ENCODE measurements around the gene HDAC7. TPM values are rescaled to one million over a fixed set of nuclear protein-coding genes. Genes with fewer than 3 reads are reported as not detected.

HDAC7 gene
- total and polyA plus RNA-seq, 7 experiments from 2014 or later = 16.7 to 194 (median 153) TPM

DNA sequence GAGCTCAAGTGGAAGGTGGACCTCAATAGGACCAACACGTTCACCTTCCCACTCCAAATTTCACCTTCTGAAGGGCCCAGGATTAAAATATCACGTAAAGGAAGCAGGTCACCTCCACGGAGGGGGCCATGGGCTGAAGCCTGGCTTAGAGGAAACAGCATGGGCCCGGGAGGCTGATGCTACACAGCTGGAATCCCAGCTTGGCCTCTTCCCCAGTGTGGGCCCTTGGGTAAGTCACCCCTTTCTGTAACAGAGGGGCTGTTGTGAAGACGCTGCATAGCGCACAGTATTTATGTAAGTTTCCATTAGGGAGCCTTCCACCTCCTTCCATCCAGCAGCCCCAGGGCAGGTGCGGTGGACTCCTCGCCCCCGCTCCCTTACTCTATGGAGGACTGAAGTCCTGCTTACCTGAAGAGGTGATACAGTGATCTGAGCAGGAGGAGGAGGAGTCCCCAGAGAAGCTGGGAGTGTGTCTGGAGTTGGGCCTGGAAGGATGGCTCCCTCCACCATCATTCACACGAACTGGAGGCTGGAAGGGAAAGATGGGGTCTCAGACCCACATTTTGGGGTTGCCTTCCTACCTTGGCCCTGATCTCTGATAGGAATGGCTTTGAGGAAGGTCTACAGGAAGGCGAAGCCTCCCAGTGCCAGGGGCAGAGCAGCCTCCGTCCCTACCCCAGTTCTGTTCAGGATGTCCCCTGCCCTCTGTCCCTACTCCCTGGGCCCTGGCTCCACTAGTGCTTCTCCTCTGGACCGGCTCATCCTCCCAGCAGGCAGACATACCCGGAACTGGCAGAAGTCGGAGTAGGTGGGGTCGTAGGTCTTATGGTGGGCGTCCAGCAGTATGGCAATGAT lies 37.2 kb upstream of the HDAC7 start:
- Mint-ChIP-seq H3K4me3 (no peak overlapping the region), H3K27ac (peak overlapping the region in 1 of 9 donors; percentile 33), H3K36me3 (peaks cover 0 to 25% (median 0%) of the 10 kb centered on the region in 5 donors), H3K9me3 (no peaks in the 10 kb centered on the region), H3K27me3 (no peaks in the 10 kb centered on the region), H3K4me1 (peaks cover 0 to 38% (median 4%) of the 10 kb centered on the region in 7 donors)
- DNase-seq = no peak
- H3K4me3 ChIP-seq (ENCODE audit: low read length) = no peak overlapping the region
- ATAC-seq = no peak
- H3K4me1 ChIP-seq (ENCODE audit: control insufficient read depth in 2 of 2, insufficient read depth in 2 of 2, low read length in 2 of 2) = no peaks in the 10 kb centered on the region
- intact Hi-C loops (cut with micrococcal nuclease) = loop anchor here in 1 of 2 donors (5.0 kb wide), 1 partner anchor 90 kb away; no protein-coding TSS in a partner anchor
- H3K27ac ChIP-seq (ENCODE audit: low read depth, low read length) = no peak overlapping the region
- H3K9me3 ChIP-seq (ENCODE audit: control insufficient read depth in 2 of 3, low read length in 3 of 3) = no peaks in the 10 kb centered on the region
- H3K27me3 ChIP-seq (ENCODE audit: control insufficient read depth in 2 of 2, insufficient read depth in 2 of 2, low read length in 2 of 2) = no peaks in the 10 kb centered on the region
- ChIA-PET CTCF (no interaction called here), POLR2A (no interaction called here)
- H3K36me3 ChIP-seq (ENCODE audit: control insufficient read depth in 2 of 3, insufficient read depth in 3 of 3, low read length in 3 of 3) = no peaks in the 10 kb centered on the region

DNA sequence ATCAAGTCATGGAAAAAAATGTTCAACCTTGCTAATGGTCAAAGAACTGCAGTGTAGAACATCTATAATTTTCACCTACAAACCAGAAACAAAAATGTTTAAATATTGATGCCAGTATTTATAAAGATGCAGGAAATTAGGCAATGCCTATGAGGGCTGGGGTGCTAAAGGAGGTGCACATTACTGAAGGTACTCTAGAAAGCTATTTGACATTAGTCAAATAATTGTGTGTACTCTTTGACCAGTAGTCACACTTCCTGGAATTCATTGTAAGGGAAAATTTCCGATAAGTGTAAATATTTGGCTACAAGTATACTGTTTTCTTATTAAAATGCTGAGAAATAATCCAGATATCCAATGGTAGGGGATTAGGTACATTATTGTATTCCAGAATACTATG lies 36.4 kb upstream of the HDAC7 start:
- CTCF ChIA-PET = no interaction called here
- POLR2A ChIA-PET = no interaction called here
- Mint-ChIP-seq H3K9me3 (no peaks in the 10 kb centered on the region), H3K36me3 (peaks cover 0 to 22% (median 0%) of the 10 kb centered on the region in 5 donors), H3K4me1 (peaks cover 0 to 37% (median 4%) of the 10 kb centered on the region in 7 donors), H3K4me3 (no peak overlapping the region), H3K27me3 (no peaks in the 10 kb centered on the region), H3K27ac (no peak overlapping the region)
- Histone ChIP-seq H3K27ac (ENCODE audit: low read depth, low read length) (no peak overlapping the region), H3K9me3 (ENCODE audit: control insufficient read depth in 2 of 3, low read length in 3 of 3) (no peaks in the 10 kb centered on the region), H3K4me1 (ENCODE audit: control insufficient read depth in 2 of 2, insufficient read depth in 2 of 2, low read length in 2 of 2) (no peaks in the 10 kb centered on the region), H3K4me3 (ENCODE audit: low read length) (no peak overlapping the region), H3K36me3 (ENCODE audit: control insufficient read depth in 2 of 3, insufficient read depth in 3 of 3, low read length in 3 of 3) (no peaks in the 10 kb centered on the region), H3K27me3 (ENCODE audit: control insufficient read depth in 2 of 2, insufficient read depth in 2 of 2, low read length in 2 of 2) (no peaks in the 10 kb centered on the region)
- intact Hi-C loops (cut with micrococcal nuclease) = loop anchor here in 1 of 2 donors (5.0 kb wide), 1 partner anchor 91 kb away; no protein-coding TSS in a partner anchor
- no peak for ATAC-seq
- no peak for DNase-seq

DNA sequence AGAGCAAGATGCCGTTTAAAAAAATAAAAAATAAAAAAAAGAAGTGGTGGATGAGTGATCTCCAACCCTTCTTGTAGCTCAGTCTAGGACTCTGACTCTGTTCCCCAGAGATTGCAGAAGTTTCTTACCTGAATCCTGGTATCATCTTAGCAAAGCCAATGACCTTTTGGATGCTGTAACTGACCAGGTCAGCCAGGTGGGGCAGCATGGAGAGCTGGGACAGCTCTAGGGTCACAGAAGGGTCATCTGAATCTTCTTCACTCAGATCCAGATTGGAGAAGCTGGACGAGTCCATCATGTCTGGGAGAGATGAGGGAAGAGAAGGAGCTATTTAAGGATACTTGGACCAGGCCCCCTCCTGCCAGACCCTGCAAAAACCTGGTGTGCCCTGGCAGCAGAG lies 35.8 kb upstream of the HDAC7 start:
- H3K36me3 ChIP-seq (ENCODE audit: control insufficient read depth in 2 of 3, insufficient read depth in 3 of 3, low read length in 3 of 3) = no peaks in the 10 kb centered on the region
- Mint-ChIP-seq H3K4me3 (no peak overlapping the region), H3K36me3 (peaks cover 0 to 23% (median 0%) of the 10 kb centered on the region in 5 donors), H3K27ac (no peak overlapping the region), H3K27me3 (no peaks in the 10 kb centered on the region), H3K4me1 (peaks cover 0 to 33% (median 4%) of the 10 kb centered on the region in 7 donors), H3K9me3 (no peaks in the 10 kb centered on the region)
- H3K27me3 ChIP-seq (ENCODE audit: control insufficient read depth in 2 of 2, insufficient read depth in 2 of 2, low read length in 2 of 2) = no peaks in the 10 kb centered on the region
- POLR2A ChIA-PET = no interaction called here
- CTCF ChIA-PET = interaction anchor here (0.5 kb wide), 1 partner anchor 53 kb away, joined by 6 read pairs; no protein-coding TSS in a partner anchor
- no peaks in the 10 kb centered on the region for H3K4me1 ChIP-seq (ENCODE audit: control insufficient read depth in 2 of 2, insufficient read depth in 2 of 2, low read length in 2 of 2)
- DNase-seq (no peak), ATAC-seq (no peak)
- H3K9me3 ChIP-seq (ENCODE audit: control insufficient read depth in 2 of 3, low read length in 3 of 3) = no peaks in the 10 kb centered on the region
- intact Hi-C loops (cut with micrococcal nuclease) = loop anchor here in 1 of 2 donors (5.0 kb wide), 1 partner anchor 92 kb away; no protein-coding TSS in a partner anchor
- H3K27ac ChIP-seq (ENCODE audit: low read depth, low read length) = no peak overlapping the region
- no peak overlapping the region for H3K4me3 ChIP-seq (ENCODE audit: low read length)

DNA sequence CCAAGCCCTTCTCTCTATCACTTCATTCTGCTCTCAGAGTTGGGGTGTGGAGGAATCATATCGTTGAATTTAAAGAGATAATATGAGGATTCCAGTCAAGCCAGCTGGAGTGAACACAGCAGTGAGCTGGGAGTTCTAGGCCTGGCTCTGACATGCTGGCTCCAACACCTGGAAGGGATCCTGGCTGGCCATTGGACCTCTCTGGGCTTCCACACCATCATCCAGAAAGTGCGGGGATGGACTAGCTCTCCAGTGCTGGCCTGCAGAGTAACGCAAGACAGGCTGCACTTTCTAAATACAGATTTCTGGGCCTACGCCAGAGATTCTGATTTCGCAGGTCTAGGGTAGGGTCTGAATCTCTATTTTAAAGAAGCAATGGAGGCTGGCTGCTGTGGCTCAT lies 34.8 kb upstream of the HDAC7 start:
- Histone ChIP-seq H3K36me3 (ENCODE audit: control insufficient read depth in 2 of 3, insufficient read depth in 3 of 3, low read length in 3 of 3) (no peaks in the 10 kb centered on the region), H3K27ac (ENCODE audit: low read depth, low read length) (no peak overlapping the region), H3K27me3 (ENCODE audit: control insufficient read depth in 2 of 2, insufficient read depth in 2 of 2, low read length in 2 of 2) (no peaks in the 10 kb centered on the region), H3K4me3 (ENCODE audit: low read length) (no peak overlapping the region), H3K9me3 (ENCODE audit: control insufficient read depth in 2 of 3, low read length in 3 of 3) (no peaks in the 10 kb centered on the region), H3K4me1 (ENCODE audit: control insufficient read depth in 2 of 2, insufficient read depth in 2 of 2, low read length in 2 of 2) (no peaks in the 10 kb centered on the region)
- POLR2A ChIA-PET = no interaction called here
- Mint-ChIP-seq H3K9me3 (no peaks in the 10 kb centered on the region), H3K27me3 (no peaks in the 10 kb centered on the region), H3K27ac (no peak overlapping the region), H3K4me1 (peaks cover 0 to 31% (median 3%) of the 10 kb centered on the region in 7 donors), H3K36me3 (peaks cover 0 to 22% (median 0%) of the 10 kb centered on the region in 5 donors), H3K4me3 (no peak overlapping the region)
- DNase-seq (no peak), ATAC-seq (no peak)
- CTCF ChIA-PET = interaction anchor here (1.1 kb wide), 1 partner anchor 110 kb away, joined by 3 read pairs; no protein-coding TSS in a partner anchor
- intact Hi-C loops (cut with micrococcal nuclease) = no loop called here

DNA sequence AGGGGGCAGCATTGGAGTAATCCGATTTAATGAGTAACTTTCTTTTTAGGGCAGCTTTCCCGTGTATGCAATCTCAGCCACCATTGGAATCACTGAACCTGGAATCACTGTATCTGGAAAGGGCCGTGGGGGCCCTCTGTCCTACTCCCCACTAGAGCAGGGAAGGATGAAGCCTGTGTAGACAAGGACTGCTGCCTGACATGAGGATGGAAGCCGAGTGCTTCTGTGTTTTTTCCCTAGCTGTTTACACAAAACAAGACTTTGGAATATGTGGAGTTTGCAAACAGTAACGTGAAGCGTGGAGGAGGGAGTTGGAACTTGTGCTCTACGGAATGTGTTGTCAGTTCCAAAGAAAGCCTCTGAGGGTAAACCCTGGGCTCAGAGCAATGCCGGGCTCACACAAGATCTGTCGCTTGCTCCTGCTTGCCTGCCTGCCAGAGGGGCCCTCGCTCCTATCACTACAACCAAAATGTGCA lies 32.4 kb upstream of the HDAC7 start:
- ATAC-seq = no peak
- intact Hi-C loops (cut with micrococcal nuclease) = no loop called here
- ChIA-PET CTCF (interaction anchor here (0.7 kb wide), 1 partner anchor 55 kb away, joined by 4 read pairs; no protein-coding TSS in a partner anchor), POLR2A (no interaction called here)
- H3K27me3 ChIP-seq (ENCODE audit: control insufficient read depth in 2 of 2, insufficient read depth in 2 of 2, low read length in 2 of 2) = no peaks in the 10 kb centered on the region
- Mint-ChIP-seq H3K9me3 (no peaks in the 10 kb centered on the region), H3K4me3 (no peak overlapping the region), H3K36me3 (peaks cover 0 to 18% (median 0%) of the 10 kb centered on the region in 5 donors), H3K4me1 (peaks cover 0 to 21% (median 0%) of the 10 kb centered on the region in 7 donors), H3K27me3 (no peaks in the 10 kb centered on the region), H3K27ac (no peak overlapping the region)
- no peaks in the 10 kb centered on the region for H3K4me1 ChIP-seq (ENCODE audit: control insufficient read depth in 2 of 2, insufficient read depth in 2 of 2, low read length in 2 of 2)
- no peaks in the 10 kb centered on the region for H3K36me3 ChIP-seq (ENCODE audit: control insufficient read depth in 2 of 3, insufficient read depth in 3 of 3, low read length in 3 of 3)
- DNase-seq = no peak
- H3K4me3 ChIP-seq (ENCODE audit: low read length) = no peak overlapping the region
- no peak overlapping the region for H3K27ac ChIP-seq (ENCODE audit: low read depth, low read length)
- H3K9me3 ChIP-seq (ENCODE audit: control insufficient read depth in 2 of 3, low read length in 3 of 3) = no peaks in the 10 kb centered on the region

DNA sequence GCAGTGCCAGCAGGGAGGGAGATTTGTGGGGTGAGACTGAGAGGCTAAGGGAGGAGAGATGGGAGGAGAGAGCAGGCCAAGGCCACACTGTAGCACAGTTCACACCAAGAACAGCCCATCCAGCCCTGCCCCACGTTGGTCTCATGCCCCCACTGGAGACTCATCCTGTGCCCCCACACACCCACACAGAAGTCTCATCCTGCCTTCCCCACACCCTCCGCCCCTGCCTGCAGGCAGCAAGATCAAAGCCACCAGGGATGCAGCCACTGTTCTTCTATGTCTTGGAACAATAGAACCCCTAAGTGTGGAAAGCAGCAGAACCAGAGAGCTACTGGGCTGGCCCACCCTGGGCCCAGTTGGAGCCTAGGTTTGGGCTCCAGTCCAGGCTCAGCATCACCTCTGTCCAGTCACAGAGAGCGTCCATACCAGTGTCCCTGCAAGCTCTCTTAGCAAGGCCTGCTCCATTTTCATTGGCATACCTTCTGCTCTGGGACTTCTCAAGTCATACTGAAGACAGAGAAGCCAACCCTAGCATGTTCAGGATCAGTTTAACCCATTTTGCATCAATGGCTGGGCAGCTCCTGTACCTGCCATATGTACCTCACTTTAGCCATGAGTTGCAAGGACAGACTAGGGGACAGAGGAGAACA lies 31.7 kb upstream of the HDAC7 start:
- Mint-ChIP-seq H3K27me3 (no peaks in the 10 kb centered on the region), H3K27ac (peak overlapping the region in 1 of 9 donors; percentile 47), H3K36me3 (peaks cover 0 to 18% (median 0%) of the 10 kb centered on the region in 5 donors), H3K4me3 (no peak overlapping the region), H3K9me3 (no peaks in the 10 kb centered on the region), H3K4me1 (peaks cover 0 to 23% (median 0%) of the 10 kb centered on the region in 7 donors)
- ChIA-PET CTCF (interaction anchor here (0.7 kb wide), 1 partner anchor 54 kb away, joined by 4 read pairs; no protein-coding TSS in a partner anchor), POLR2A (no interaction called here)
- Histone ChIP-seq H3K9me3 (ENCODE audit: control insufficient read depth in 2 of 3, low read length in 3 of 3) (no peaks in the 10 kb centered on the region), H3K4me1 (ENCODE audit: control insufficient read depth in 2 of 2, insufficient read depth in 2 of 2, low read length in 2 of 2) (no peaks in the 10 kb centered on the region), H3K27ac (ENCODE audit: low read depth, low read length) (no peak overlapping the region), H3K27me3 (ENCODE audit: control insufficient read depth in 2 of 2, insufficient read depth in 2 of 2, low read length in 2 of 2) (no peaks in the 10 kb centered on the region), H3K4me3 (ENCODE audit: low read length) (no peak overlapping the region), H3K36me3 (ENCODE audit: control insufficient read depth in 2 of 3, insufficient read depth in 3 of 3, low read length in 3 of 3) (no peaks in the 10 kb centered on the region)
- intact Hi-C loops (cut with micrococcal nuclease) = no loop called here
- no peak for DNase-seq
- ATAC-seq = no peak

Data from naive thymus-derived CD4-positive, alpha-beta T cell (primary cell).